ENCODE data around the gene PTGR3.

Gene PTGR3

DNA sequence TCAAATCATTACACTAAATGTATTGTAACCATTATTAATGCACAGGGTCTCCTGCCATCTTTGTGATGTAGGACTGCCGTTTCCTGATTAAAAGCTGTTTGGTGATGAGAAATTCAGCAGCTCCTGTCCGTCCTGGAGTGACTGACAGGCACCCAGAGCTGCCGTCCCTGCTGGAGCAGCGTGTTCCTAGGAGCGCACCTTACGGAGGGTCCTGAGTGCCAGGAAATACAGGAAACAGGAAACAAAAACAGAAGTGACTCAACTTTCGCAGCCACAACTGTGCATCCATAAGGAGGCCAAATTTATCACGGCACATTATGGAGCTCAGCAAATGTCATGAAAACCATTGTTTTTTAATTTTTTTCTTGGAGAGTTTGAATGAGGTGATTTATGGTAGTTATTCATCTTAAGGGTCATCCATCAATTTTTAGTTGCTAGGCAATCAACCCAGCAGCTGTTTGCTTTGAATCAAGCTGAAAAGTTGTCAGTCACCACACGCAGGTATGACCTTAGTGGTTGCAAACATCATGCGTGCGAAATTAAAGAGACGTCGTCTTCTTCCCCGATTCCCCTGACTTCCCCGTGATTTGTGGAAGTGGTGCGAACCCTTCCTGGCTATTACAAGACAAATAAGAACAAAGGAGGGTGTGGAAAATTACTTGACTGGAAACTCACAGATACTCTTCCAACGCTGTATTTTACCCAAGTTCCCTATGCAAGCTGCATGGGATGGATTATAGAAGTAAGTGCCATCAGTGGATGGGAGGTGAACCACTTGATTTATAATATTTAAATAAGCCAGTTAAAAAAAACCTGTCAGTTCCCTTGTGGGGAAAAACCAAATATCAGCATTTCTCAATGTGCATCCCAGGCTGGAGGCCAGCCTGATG, 21.5 kb upstream of the PTGR3 start:
- Mint-ChIP-seq H3K9me3 (no peaks in the 10 kb centered on the region), H3K27ac (peak overlapping the region; percentile 76 to 99 (median 88)), H3K27me3 (ENCODE audit: low read depth) (no peaks in the 10 kb centered on the region), H3K36me3 (ENCODE audit: low read depth) (peaks cover 11% of the 10 kb centered on the region), H3K4me3 (no peak overlapping the region), H3K4me1 (peaks cover 76% of the 10 kb centered on the region)
- TF ChIP-seq CTCF (IDR thresholded peaks at IDR 0.05; ENCODE audit: unreplicated experiment in 3 of 3) = no peak

GRCh38 chr18:75229437-75229836, 20.5 kb upstream of the PTGR3 start:
- no peak for TF ChIP-seq CTCF (IDR thresholded peaks at IDR 0.05; ENCODE audit: unreplicated experiment in 3 of 3)
- peaks cover 11% of the 10 kb centered on the region for H3K36me3 Mint-ChIP-seq (ENCODE audit: low read depth)
- H3K9me3 Mint-ChIP-seq = no peaks in the 10 kb centered on the region
- no peaks in the 10 kb centered on the region for H3K27me3 Mint-ChIP-seq (ENCODE audit: low read depth)
- peaks cover 79% of the 10 kb centered on the region for H3K4me1 Mint-ChIP-seq
- no peak overlapping the region for H3K4me3 Mint-ChIP-seq
- peak overlapping the region; percentile 76 to 99 (median 97) for H3K27ac Mint-ChIP-seq

GRCh38 chr18:75228967-75229366, 20.0 kb upstream of the PTGR3 start:
- Mint-ChIP-seq H3K4me3 (no peak overlapping the region), H3K36me3 (ENCODE audit: low read depth) (peaks cover 11% of the 10 kb centered on the region), H3K27me3 (ENCODE audit: low read depth) (no peaks in the 10 kb centered on the region), H3K27ac (peak overlapping the region; percentile 96 to 99 (median 97)), H3K9me3 (no peaks in the 10 kb centered on the region), H3K4me1 (peaks cover 84% of the 10 kb centered on the region)
- no peak for TF ChIP-seq CTCF (IDR thresholded peaks at IDR 0.05; ENCODE audit: unreplicated experiment in 3 of 3)

DNA sequence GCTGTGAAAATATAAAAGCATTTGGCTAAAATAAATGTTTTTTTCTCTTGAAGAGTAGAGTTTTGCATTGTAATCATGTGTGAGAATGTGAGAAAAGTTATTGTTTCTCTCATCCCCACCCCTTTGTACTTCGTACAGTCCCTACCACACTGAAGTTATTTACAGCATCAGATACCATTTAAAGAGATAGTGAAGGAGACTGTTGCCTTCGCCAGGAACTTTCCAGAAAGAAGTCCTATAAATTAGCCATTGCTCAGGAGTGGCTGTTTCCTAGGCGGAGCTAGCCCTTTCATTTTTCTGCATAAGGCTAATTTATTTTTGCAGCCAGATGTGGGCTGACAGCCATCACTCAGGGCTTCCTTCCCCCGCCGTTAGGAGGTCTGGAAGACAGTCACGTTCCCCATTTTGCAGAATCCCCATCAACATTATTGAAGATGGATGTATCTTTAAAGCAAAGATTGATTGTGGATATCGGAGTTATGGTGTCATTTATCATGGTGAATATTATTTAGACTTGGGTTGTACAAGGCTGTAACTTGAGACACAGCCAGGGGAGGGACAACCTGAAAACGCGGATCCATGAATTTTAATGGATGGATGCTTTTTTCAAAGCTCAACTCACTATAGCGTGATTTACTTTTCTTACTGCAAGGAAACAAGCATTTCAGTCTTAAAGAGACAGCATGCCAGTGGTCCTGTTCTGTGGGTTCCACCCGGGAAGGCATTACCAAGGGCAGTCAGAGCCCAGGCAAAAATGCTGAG, 18.8 kb upstream of the PTGR3 start:
- peak overlapping the region; percentile 77 to 87 (median 77) for H3K4me3 Mint-ChIP-seq

GRCh38 chr18:75226956-75227316, 18.0 kb upstream of the PTGR3 start:
- H3K27ac Mint-ChIP-seq = peak overlapping the region; percentile 96 to 99 (median 97)
- TF ChIP-seq CTCF (IDR thresholded peaks at IDR 0.05; ENCODE audit: unreplicated experiment in 3 of 3) = no peak
- peaks cover 11% of the 10 kb centered on the region for H3K36me3 Mint-ChIP-seq (ENCODE audit: low read depth)
- H3K27me3 Mint-ChIP-seq (ENCODE audit: low read depth) = no peaks in the 10 kb centered on the region
- peak overlapping the region; percentile 77 to 87 (median 77) for H3K4me3 Mint-ChIP-seq
- H3K9me3 Mint-ChIP-seq = no peaks in the 10 kb centered on the region
- H3K4me1 Mint-ChIP-seq = peaks cover 85% of the 10 kb centered on the region

More for the DNA sequence above, 18.8 kb upstream of the PTGR3 start:
- Mint-ChIP-seq H3K36me3 (ENCODE audit: low read depth) (peaks cover 11% of the 10 kb centered on the region), H3K4me1 (peaks cover 85% of the 10 kb centered on the region), H3K27ac (peak overlapping the region; percentile 96 to 99 (median 97)), H3K27me3 (ENCODE audit: low read depth) (no peaks in the 10 kb centered on the region), H3K9me3 (no peaks in the 10 kb centered on the region)
- TF ChIP-seq CTCF (IDR thresholded peaks at IDR 0.05; ENCODE audit: unreplicated experiment in 3 of 3) = no peak

All from nephron (organoid).